PC-3 (cell line): Measurements from ENCODE around the gene RAMAC. TPM values are rescaled to one million over a fixed set of nuclear protein-coding genes. Genes with fewer than 3 reads are reported as not detected.

Experiments used
- ATAC-seq: fragments of 200-7000 bp; cut with Tn5 transposase; 2 replicates; pipeline ENCODE4 v1.9.1; 2020; ENCODE audit warnings: mild to moderate bottlenecking, moderate library complexity
- BruUV-seq: library from RNA; stranded (reverse); fragments of 400-500 nt; replicated peaks from 2 replicates; lab custom pipeline; 2021; lab: Mats Ljungman, UMichigan
- CTCF ChIA-PET: fragments of 300-600 bp; sonication (Branson Sonifier 250); formaldehyde crosslinking; loops from one replicate; lab custom pipeline; 2022; ENCODE audit warnings: antibody characterized with exemption; lab: Charles Lee
- POLR2A ChIA-PET: fragments of 300-600 bp; sonication (Branson Sonifier 250); formaldehyde crosslinking; loops from one replicate; lab custom pipeline; 2022; ENCODE audit warnings: antibody characterized with exemption; ENCODE audit not compliant: unreplicated experiment; lab: Charles Lee
- DNase-seq: peaks from one replicate; pipeline ENCODE4 v3.0.0-alpha.2; 2015
- H2AFZ ChIP-seq: fragments of 300-600 bp; sonication (generic); 2 replicates; pipeline ENCODE4 v1.6.0; 2016; ENCODE audit warnings: antibody characterized with exemption, low read length
- H3F3A ChIP-seq: fragments of 300-600 bp; sonication (generic); one replicate; pipeline ENCODE4 v1.6.0; 2017; ENCODE audit warnings: antibody characterized with exemption, low read length, control low read depth, mild to moderate bottlenecking; ENCODE audit not compliant: unreplicated experiment
- H3K27ac ChIP-seq: fragments of 300-600 bp; sonication (generic); 2 replicates; pipeline ENCODE4 v1.5.1; 2016; ENCODE audit warnings: mild to moderate bottlenecking, low read length
- H3K27me3 ChIP-seq: fragments of 300-600 bp; sonication (generic); 2 replicates; pipeline ENCODE4 v1.6.1; 2016; ENCODE audit warnings: low read length, mixed read lengths
- H3K36me3 ChIP-seq: fragments of 300-600 bp; sonication (generic); 2 replicates; pipeline ENCODE4 v1.6.1; 2016; ENCODE audit warnings: low read depth, mixed run types, low read length, mixed read lengths
- H3K4me1 ChIP-seq: fragments of 300-600 bp; sonication (generic); 2 replicates; pipeline ENCODE4 v1.5.1; 2016; ENCODE audit warnings: low read length; ENCODE audit not compliant: insufficient read depth
- H3K4me2 ChIP-seq: fragments of 300-600 bp; sonication (generic); 2 replicates; pipeline ENCODE4 v1.6.0; 2016; ENCODE audit warnings: low read length
- H3K4me3 ChIP-seq: fragments of 300-600 bp; sonication (generic); 2 replicates; pipeline ENCODE4 v1.5.1; 2016; ENCODE audit warnings: mild to moderate bottlenecking, low read length, mixed read lengths
- H3K79me2 ChIP-seq: fragments of 300-600 bp; sonication (generic); 2 replicates; pipeline ENCODE4 v1.6.1; 2017; ENCODE audit warnings: low read length, mixed read lengths
- H3K9ac ChIP-seq: fragments of 300-600 bp; sonication (generic); 2 replicates; pipeline ENCODE4 v1.6.0; 2016; ENCODE audit warnings: mild to moderate bottlenecking, low read length
- H3K9me2 ChIP-seq: fragments of 300-600 bp; sonication (generic); replicated peaks from 2 replicates; pipeline ENCODE4 v1.6.1; 2016; ENCODE audit warnings: mixed run types, low read length, mixed read lengths
- H3K9me3 ChIP-seq: fragments of 300-600 bp; sonication (generic); 2 replicates; pipeline ENCODE4 v1.6.1; 2016; ENCODE audit warnings: low read length, mixed read lengths
- H4K20me1 ChIP-seq: fragments of 300-600 bp; sonication (generic); 2 replicates; pipeline ENCODE4 v1.6.1; 2016; ENCODE audit warnings: low read length, mixed read lengths
- CTCF ChIP-seq: fragments of 300-600 bp; sonication (generic); conservative IDR thresholded peaks from 2 replicates; pipeline ENCODE4 v1.5.1; 2017; ENCODE audit warnings: antibody characterized with exemption, low read depth, mild to moderate bottlenecking, low read length
- EZH2 ChIP-seq: fragments of 300-600 bp; sonication (generic); IDR thresholded peaks from one replicate; pipeline ENCODE4 v1.6.1; 2017; ENCODE audit warnings: antibody characterized with exemption, mild to moderate bottlenecking, low read length; ENCODE audit not compliant: unreplicated experiment
- EZH2phosphoT487 ChIP-seq: fragments of 300-600 bp; sonication (generic); IDR thresholded peaks from 2 replicates; pipeline ENCODE4 v1.6.1; 2018; ENCODE audit warnings: mild to moderate bottlenecking, antibody characterized with exemption, low read length, borderline replicate concordance
- intact Hi-C: fragments of 100-400 bp; cut with micrococcal nuclease; formaldehyde crosslinking; loops from 2 replicates; pipeline ENCODE4 v1.9.0; 2023
- total RNA-seq: library from RNA; depleted of rRNA; stranded (reverse); fragments of >200 nt; gene quantifications from 2 replicates; pipeline ENCODE4 v1.2.3, GENCODE V29; 2014

RAMAC gene
- total RNA-seq, 1 experiment from 2014 or later, result 43.8 TPM

- Histone ChIP-seq H3K27ac (no peak overlapping the region), H3F3A (no peaks in the 10 kb centered on the region), H3K9me2 (no peaks in the 10 kb centered on the region), H4K20me1 (no peaks in the 10 kb centered on the region), H2AFZ (no peak overlapping the region), H3K79me2 (no peaks in the 10 kb centered on the region), H3K36me3 (no peaks in the 10 kb centered on the region), H3K27me3 (no peaks in the 10 kb centered on the region), H3K4me2 (no peak overlapping the region), H3K4me3 (no peak overlapping the region), H3K9ac (no peak overlapping the region), H3K4me1 (no peaks in the 10 kb centered on the region), H3K9me3 (no peaks in the 10 kb centered on the region)
- TF ChIP-seq CTCF, result no peak
- TF ChIP-seq EZH2, result no peak
- DNase-seq (no peak), ATAC-seq (no peak)
- intact Hi-C loops, result no loop called here
- no TSS peak for BruUV-seq
- ChIA-PET POLR2A (no interaction called here), CTCF (no interaction called here)
Observed at GRCh38 chr15:82966671-82967071, 19.3 kb upstream of the RAMAC start.

- no peak overlapping the region for H3K4me2 ChIP-seq
- ChIA-PET CTCF (no interaction called here), POLR2A (no interaction called here)
- H2AFZ ChIP-seq, result no peak overlapping the region
- no TSS peak for BruUV-seq
- no peak overlapping the region for H3K4me3 ChIP-seq
- no peaks in the 10 kb centered on the region for H3K9me2 ChIP-seq
- H3K27ac ChIP-seq, result no peak overlapping the region
- no peak overlapping the region for H3K9ac ChIP-seq
- no peaks in the 10 kb centered on the region for H3K36me3 ChIP-seq
- H3F3A ChIP-seq, result no peaks in the 10 kb centered on the region
- H3K27me3 ChIP-seq, result no peaks in the 10 kb centered on the region
- DNase-seq, result no peak
- H4K20me1 ChIP-seq, result no peaks in the 10 kb centered on the region
- H3K79me2 ChIP-seq, result no peaks in the 10 kb centered on the region
- intact Hi-C loops, result no loop called here
- H3K9me3 ChIP-seq, result no peaks in the 10 kb centered on the region
- TF ChIP-seq EZH2phosphoT487 (no peak), EZH2 (no peak), CTCF (no peak)
- no peak for ATAC-seq
- H3K4me1 ChIP-seq, result no peaks in the 10 kb centered on the region
Observed at GRCh38 chr15:82968066-82968465, 17.9 kb upstream of the RAMAC start.

GRCh38 chr15:82969353-82969752, 16.7 kb upstream of the RAMAC start:
- Histone ChIP-seq H3F3A (no peaks in the 10 kb centered on the region), H3K9me2 (no peaks in the 10 kb centered on the region), H3K79me2 (no peaks in the 10 kb centered on the region), H3K9ac (no peak overlapping the region), H3K4me3 (no peak overlapping the region), H3K27ac (no peak overlapping the region), H4K20me1 (no peaks in the 10 kb centered on the region), H2AFZ (no peak overlapping the region), H3K9me3 (no peaks in the 10 kb centered on the region), H3K4me1 (no peaks in the 10 kb centered on the region), H3K36me3 (no peaks in the 10 kb centered on the region), H3K4me2 (no peak overlapping the region), H3K27me3 (no peaks in the 10 kb centered on the region)
- intact Hi-C loops, result no loop called here
- no TSS peak for BruUV-seq
- TF ChIP-seq EZH2 (no peak), EZH2phosphoT487 (no peak), CTCF (no peak)
- POLR2A ChIA-PET, result no interaction called here
- DNase-seq (no peak), ATAC-seq (no peak)
- CTCF ChIA-PET, result no interaction called here
